Astrocyte (in vitro differentiated cells and primary cell): ENCODE measurements around the gene GPHN. TPM values are rescaled to one million over a fixed set of nuclear protein-coding genes. Genes with fewer than 3 reads are reported as not detected.
A peak's percentile ranks its signal among the peaks of the same experiment; 100 is the strongest.

Experiments
- DNase-seq: peaks from one replicate; pipeline ENCODE4 v3.0.0-alpha.2; 2010; ENCODE audit warnings: low read depth
- FAIRE-seq: peaks from 2 replicates; lab custom pipeline; 2011; peaks lifted over from hg19 to GRCh38; lab: Jason Lieb, UNC
- H2AFZ ChIP-seq: 2 replicates; pipeline ENCODE4 v1.6.0; 2012; ENCODE audit warnings: low read depth, low read length, inconsistent platforms
- H3K27ac ChIP-seq: 2 replicates; pipeline ENCODE4 v1.5.1; 2011; ENCODE audit warnings: low read depth, low read length, inconsistent platforms
- H3K27me3 ChIP-seq: 2 replicates; pipeline ENCODE4 v1.6.0; 2011; ENCODE audit warnings: low read length, inconsistent platforms; ENCODE audit not compliant: insufficient read depth
- H3K36me3 ChIP-seq: 2 replicates; pipeline ENCODE4 v1.5.1; 2011; ENCODE audit warnings: low read length, inconsistent platforms; ENCODE audit not compliant: insufficient read depth
- H3K4me1 ChIP-seq: 2 replicates; pipeline ENCODE4 v1.5.1; 2011; ENCODE audit warnings: low read length, inconsistent platforms; ENCODE audit not compliant: insufficient read depth
- H3K4me2 ChIP-seq: 2 replicates; pipeline ENCODE4 v1.6.0; 2012; ENCODE audit warnings: low read length, inconsistent platforms
- H3K4me3 ChIP-seq: 2 replicates; pipeline ENCODE4 v1.5.1; 2011; ENCODE audit warnings: low read depth, mild to moderate bottlenecking, low read length, inconsistent platforms; ENCODE audit not compliant: insufficient read depth
- H3K79me2 ChIP-seq: 2 replicates; pipeline ENCODE4 v1.6.0; 2012; ENCODE audit warnings: mild to moderate bottlenecking, low read length, inconsistent platforms; ENCODE audit not compliant: insufficient read depth
- H3K9ac ChIP-seq: 2 replicates; pipeline ENCODE4 v1.6.0; 2012; ENCODE audit warnings: mild to moderate bottlenecking, low read length, inconsistent platforms
- H3K9me3 ChIP-seq: 2 replicates; pipeline ENCODE4 v1.5.1; 2012; ENCODE audit warnings: low read depth, mild to moderate bottlenecking, low read length, inconsistent platforms; ENCODE audit not compliant: insufficient read depth
- H4K20me1 ChIP-seq: 2 replicates; pipeline ENCODE4 v1.6.0; 2012; ENCODE audit warnings: low read length, inconsistent platforms; ENCODE audit not compliant: insufficient read depth
- H3K27ac Mint-ChIP-seq: one replicate; pipeline ENCODE4 v1.8.0; 2021; ENCODE audit warnings: mild to moderate bottlenecking, mixed read lengths; ENCODE audit not compliant: unreplicated experiment
- H3K27me3 Mint-ChIP-seq: one replicate; pipeline ENCODE4 v1.8.0; 2021; ENCODE audit warnings: low read depth, mixed read lengths; ENCODE audit not compliant: unreplicated experiment
- H3K36me3 Mint-ChIP-seq: one replicate; pipeline ENCODE4 v1.8.0; 2021; ENCODE audit warnings: low read depth, mixed read lengths; ENCODE audit not compliant: unreplicated experiment
- H3K4me1 Mint-ChIP-seq: one replicate; pipeline ENCODE4 v1.8.0; 2021; ENCODE audit warnings: low read depth, mixed read lengths; ENCODE audit not compliant: unreplicated experiment
- H3K4me3 Mint-ChIP-seq: one replicate; pipeline ENCODE4 v1.8.0; 2021; ENCODE audit warnings: mild to moderate bottlenecking, moderate library complexity, mixed read lengths; ENCODE audit not compliant: unreplicated experiment
- H3K9me3 Mint-ChIP-seq: one replicate; pipeline ENCODE4 v1.8.0; 2021; ENCODE audit warnings: mild to moderate bottlenecking, mixed read lengths; ENCODE audit not compliant: unreplicated experiment
- CTCF ChIP-seq: IDR thresholded peaks from 2 replicates; pipeline ENCODE4 v1.5.1; 2011; ENCODE audit warnings: low read depth, mild to moderate bottlenecking, inconsistent platforms, low read length, moderate library complexity; ENCODE audit not compliant: insufficient read depth
- EZH2 ChIP-seq: IDR thresholded peaks from 2 replicates; pipeline ENCODE4 v1.6.1; 2012; ENCODE audit warnings: mild to moderate bottlenecking, low read length, inconsistent platforms; ENCODE audit not compliant: insufficient read depth
- total RNA-seq: library from RNA; stranded (reverse); gene quantifications from 2 replicates; pipeline ENCODE4 v1.2.1, GENCODE V29; 2021

GPHN gene
- total RNA-seq, 1 donor from 2014 or later: 6.9 TPM

GRCh38 chr14:66746316-66747006, 238.5 kb downstream of the GPHN start:
- H3K9me3 Mint-ChIP-seq: no peaks in the 10 kb centered on the region
- no peak overlapping the region for H3K9ac ChIP-seq
- H2AFZ ChIP-seq: no peak overlapping the region
- no peaks in the 10 kb centered on the region for H3K4me1 Mint-ChIP-seq
- H3K4me3 Mint-ChIP-seq: no peak overlapping the region
- H3K36me3 Mint-ChIP-seq: no peaks in the 10 kb centered on the region
- no peaks in the 10 kb centered on the region for H3K79me2 ChIP-seq
- TF ChIP-seq EZH2 (no peak), CTCF (peak; percentile 71)
- H3K27me3 ChIP-seq: no peaks in the 10 kb centered on the region
- H3K27ac ChIP-seq: no peak overlapping the region
- FAIRE-seq (no peak), DNase-seq (peak; percentile 46)
- no peak overlapping the region for H3K4me3 ChIP-seq
- no peak overlapping the region for H3K4me2 ChIP-seq
- H3K9me3 ChIP-seq: no peaks in the 10 kb centered on the region
- H3K36me3 ChIP-seq: no peaks in the 10 kb centered on the region
- no peak overlapping the region for H3K27ac Mint-ChIP-seq
- no peaks in the 10 kb centered on the region for H4K20me1 ChIP-seq
- no peaks in the 10 kb centered on the region for H3K27me3 Mint-ChIP-seq
- H3K4me1 ChIP-seq: no peaks in the 10 kb centered on the region

- no peaks in the 10 kb centered on the region for H3K79me2 ChIP-seq
- no peak overlapping the region for H2AFZ ChIP-seq
- FAIRE-seq (no peak), DNase-seq (no peak)
- no peaks in the 10 kb centered on the region for H3K36me3 ChIP-seq
- Mint-ChIP-seq H3K4me3 (no peak overlapping the region), H3K4me1 (no peaks in the 10 kb centered on the region), H3K36me3 (no peaks in the 10 kb centered on the region), H3K9me3 (no peaks in the 10 kb centered on the region), H3K27me3 (no peaks in the 10 kb centered on the region), H3K27ac (no peak overlapping the region)
- H3K9ac ChIP-seq: no peak overlapping the region
- H3K9me3 ChIP-seq: no peaks in the 10 kb centered on the region
- no peak overlapping the region for H3K4me3 ChIP-seq
- H3K27me3 ChIP-seq: no peaks in the 10 kb centered on the region
- H3K27ac ChIP-seq: no peak overlapping the region
- H3K4me2 ChIP-seq: no peak overlapping the region
- no peak for TF ChIP-seq CTCF
- no peak for TF ChIP-seq EZH2
- no peaks in the 10 kb centered on the region for H3K4me1 ChIP-seq
- H4K20me1 ChIP-seq: no peaks in the 10 kb centered on the region
Observed at GRCh38 chr14:66752109-66752508, 244.2 kb downstream of the GPHN start.

- no peak overlapping the region for H3K4me3 ChIP-seq
- Mint-ChIP-seq H3K4me3 (no peak overlapping the region), H3K36me3 (no peaks in the 10 kb centered on the region), H3K27ac (no peak overlapping the region), H3K27me3 (no peaks in the 10 kb centered on the region), H3K4me1 (no peaks in the 10 kb centered on the region), H3K9me3 (no peaks in the 10 kb centered on the region)
- no peaks in the 10 kb centered on the region for H3K36me3 ChIP-seq
- no peaks in the 10 kb centered on the region for H4K20me1 ChIP-seq
- FAIRE-seq: no peak
- H3K4me2 ChIP-seq: no peak overlapping the region
- H3K4me1 ChIP-seq: no peaks in the 10 kb centered on the region
- H2AFZ ChIP-seq: no peak overlapping the region
- no peaks in the 10 kb centered on the region for H3K9me3 ChIP-seq
- no peak overlapping the region for H3K9ac ChIP-seq
- no peaks in the 10 kb centered on the region for H3K27me3 ChIP-seq
- no peak for DNase-seq
- H3K79me2 ChIP-seq: no peaks in the 10 kb centered on the region
- TF ChIP-seq EZH2 (no peak), CTCF (no peak)
- no peak overlapping the region for H3K27ac ChIP-seq
Observed at GRCh38 chr14:66758031-66758613, 250.2 kb downstream of the GPHN start.
